ENCODE measurements around the gene TBC1D24. TPM values are rescaled to one million over a fixed set of nuclear protein-coding genes. Genes with fewer than 3 reads are reported as not detected.
"Not testable (repeated sequence)": the region's sequence is repeated elsewhere in the genome, so short reads cannot be mapped to it uniquely, and the experiment has no call there.

TBC1D24 gene
- 10.1 and 11.3 TPM in 2 replicates for total RNA-seq

DNA sequence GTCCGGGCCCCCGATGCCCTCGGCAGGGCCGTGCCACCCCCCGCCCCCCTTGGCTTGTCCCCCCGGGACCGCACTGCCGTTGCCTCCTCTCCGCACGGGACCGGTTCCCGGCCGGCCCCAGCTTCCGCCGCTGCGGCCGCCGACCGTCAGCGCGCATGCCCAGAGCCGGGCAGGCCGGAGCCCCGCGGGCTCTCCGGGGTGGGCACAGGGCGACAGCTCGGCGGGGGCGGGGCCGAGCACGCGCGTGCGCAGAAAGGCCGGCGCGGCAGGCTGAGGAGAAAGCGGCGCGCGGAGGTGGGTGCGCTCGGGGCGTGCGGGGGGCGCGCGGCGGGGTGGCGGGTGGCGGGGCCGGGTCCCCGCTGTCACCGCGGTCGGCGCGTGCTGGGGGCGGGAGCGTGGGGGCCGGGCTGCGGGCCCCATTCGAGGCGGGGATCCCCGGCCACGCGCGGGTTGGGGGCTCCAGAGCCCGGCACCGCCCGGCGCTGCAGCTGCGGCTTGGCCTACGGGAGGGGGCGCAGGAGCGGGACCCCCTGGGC lies at the start of gene TBC1D24:
TSS of gene TBC1D24 (plus strand) at position 251 of the 536 bp plus-strand sequence. CDS start 21,022 bp downstream, outside the sequence.
- intact Hi-C loops (cut with micrococcal nuclease): no loop called here

DNA sequence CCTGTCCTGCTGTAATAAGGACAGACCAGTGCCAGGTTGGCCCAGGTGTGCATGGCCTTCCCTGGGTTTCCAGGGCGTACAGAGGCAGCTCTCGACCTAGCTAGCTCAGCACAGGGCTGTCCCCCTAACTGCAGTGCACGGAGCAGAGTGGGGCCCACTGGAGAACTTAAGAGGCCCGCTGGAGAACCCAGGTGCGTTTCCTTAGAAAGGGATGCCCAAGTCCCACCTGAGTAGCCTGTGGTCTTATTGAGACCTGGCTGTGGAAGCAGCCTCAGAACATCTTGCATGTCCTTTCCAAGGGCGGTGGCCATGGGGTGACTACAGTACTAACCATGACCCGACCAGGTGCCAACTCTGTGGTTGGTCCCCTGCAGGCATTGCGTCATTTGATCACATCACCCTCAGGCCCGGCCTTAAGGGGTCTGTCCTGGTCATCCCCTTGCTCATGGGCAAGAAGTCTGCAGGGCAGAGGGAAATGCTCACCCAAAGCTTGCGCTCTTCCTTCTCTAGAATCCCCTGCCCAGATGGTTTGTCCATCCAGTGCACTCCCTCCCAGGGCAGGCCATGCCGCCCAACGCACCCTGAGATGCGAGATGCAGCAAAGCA lies 49.0 kb upstream of the TBC1D24 start:
- intact Hi-C loops (cut with micrococcal nuclease): loop anchor here (5.0 to 10.0 kb wide), 3 partner anchors 234 to 749 kb away; partner anchors contain the start of genes JPT2 and NHERF2

DNA sequence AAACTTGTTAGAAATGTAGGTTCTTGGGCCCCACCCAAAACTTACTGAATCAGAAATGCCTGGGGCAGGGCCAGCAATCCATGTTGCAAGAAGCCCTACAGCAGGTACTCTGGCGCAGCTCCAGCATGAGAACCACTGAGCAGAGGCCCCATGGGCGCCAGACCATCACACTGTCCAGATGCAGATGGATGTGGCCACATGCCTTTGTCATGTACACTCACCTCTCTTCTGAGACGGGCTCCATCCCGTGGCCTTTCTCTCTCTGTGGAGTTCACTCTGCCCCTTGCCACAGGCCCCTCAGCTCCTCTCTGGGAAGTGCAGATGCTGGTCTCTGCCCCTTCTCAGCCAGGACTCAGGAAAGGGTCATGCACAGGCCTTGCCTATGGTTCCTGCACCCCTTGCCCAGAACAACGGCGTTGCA lies 48.0 kb upstream of the TBC1D24 start:
- intact Hi-C loops (cut with micrococcal nuclease): loop anchor here (5.0 to 10.0 kb wide), 3 partner anchors 235 to 750 kb away; partner anchors contain the start of genes JPT2 and NHERF2

DNA sequence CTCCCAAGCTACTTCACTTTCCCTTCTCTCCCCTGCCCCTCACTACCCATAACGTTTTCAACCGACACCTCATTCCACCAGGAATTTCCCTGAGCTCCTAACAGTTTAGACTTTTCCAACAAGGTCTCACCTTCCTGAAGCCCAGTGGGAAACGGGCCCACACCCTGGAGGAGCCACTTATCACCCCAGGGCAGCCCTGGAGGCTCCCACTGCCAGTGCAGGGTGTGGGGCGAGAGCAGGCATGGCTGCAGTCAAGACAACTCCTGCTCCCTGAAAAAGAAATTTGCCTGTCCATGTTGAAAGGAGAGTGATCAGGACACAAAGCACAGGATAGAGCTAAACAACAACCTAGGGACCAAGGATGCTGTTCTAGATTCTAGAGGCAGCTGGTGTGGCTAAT lies 47.4 kb upstream of the TBC1D24 start:
- intact Hi-C loops (cut with micrococcal nuclease): loop anchor here (5.0 to 10.0 kb wide), 3 partner anchors 235 to 750 kb away; partner anchors contain the start of genes JPT2 and NHERF2

DNA sequence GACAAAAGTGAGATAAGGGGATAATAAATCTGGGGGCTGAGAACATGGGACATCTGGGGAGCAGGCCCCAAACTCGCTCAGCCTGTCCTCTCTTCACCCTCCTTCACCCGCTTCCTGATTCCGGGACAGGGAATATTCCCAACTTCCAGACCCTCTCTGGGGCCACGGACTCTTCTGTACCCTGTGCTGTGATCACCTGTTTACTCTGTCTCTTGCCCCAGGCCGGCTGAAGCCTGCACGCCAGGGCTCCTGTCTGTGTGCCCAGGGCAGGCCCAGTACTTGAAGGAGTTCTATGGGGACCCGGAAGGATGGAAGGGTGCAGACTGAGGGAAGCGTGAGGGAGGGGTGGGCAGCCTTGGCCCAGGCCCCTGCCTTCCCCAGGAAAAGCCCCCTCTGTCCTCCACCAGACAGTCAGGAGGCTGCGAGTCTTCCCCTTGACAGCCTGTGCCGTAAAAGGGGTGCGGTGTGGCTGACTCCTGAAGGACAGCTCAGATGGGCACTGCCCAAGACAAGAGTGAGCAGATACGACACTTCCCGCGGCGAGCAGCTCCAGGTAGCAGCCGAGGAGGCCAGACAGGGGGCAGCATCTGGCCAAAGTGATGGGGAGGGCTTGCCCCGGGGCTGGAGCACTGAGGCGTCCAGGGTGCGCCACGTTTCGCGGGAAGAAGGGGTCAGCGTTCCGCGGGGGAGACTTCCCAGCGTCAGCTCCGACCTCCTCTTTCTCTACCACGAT lies 46.7 kb upstream of the TBC1D24 start:
- intact Hi-C loops (cut with micrococcal nuclease): loop anchor here (2.0 to 10.0 kb wide), 5 partner anchors 159 to 751 kb away; partner anchors contain the start of genes JPT2, NHERF2, PGP and RNPS1

DNA sequence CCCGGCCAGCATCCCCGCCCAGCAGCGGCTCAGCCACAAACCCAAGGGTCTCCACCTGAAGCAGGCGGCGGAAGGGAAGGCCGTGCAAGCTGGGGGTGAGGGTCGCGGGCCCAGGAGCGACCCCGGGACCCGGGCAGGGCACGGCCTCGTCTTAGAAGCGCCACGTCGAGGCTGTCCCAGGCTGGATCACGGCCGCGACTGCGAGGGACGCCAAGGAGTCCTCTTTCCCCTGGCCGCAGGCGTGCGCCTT lies 46.2 kb upstream of the TBC1D24 start:
- intact Hi-C loops (cut with micrococcal nuclease): loop anchor here (1.0 to 10.0 kb wide), 10 partner anchors 32 to 751 kb away; partner anchors contain the start of genes ABCA3, ATP6V0C, E4F1 and JPT2

DNA sequence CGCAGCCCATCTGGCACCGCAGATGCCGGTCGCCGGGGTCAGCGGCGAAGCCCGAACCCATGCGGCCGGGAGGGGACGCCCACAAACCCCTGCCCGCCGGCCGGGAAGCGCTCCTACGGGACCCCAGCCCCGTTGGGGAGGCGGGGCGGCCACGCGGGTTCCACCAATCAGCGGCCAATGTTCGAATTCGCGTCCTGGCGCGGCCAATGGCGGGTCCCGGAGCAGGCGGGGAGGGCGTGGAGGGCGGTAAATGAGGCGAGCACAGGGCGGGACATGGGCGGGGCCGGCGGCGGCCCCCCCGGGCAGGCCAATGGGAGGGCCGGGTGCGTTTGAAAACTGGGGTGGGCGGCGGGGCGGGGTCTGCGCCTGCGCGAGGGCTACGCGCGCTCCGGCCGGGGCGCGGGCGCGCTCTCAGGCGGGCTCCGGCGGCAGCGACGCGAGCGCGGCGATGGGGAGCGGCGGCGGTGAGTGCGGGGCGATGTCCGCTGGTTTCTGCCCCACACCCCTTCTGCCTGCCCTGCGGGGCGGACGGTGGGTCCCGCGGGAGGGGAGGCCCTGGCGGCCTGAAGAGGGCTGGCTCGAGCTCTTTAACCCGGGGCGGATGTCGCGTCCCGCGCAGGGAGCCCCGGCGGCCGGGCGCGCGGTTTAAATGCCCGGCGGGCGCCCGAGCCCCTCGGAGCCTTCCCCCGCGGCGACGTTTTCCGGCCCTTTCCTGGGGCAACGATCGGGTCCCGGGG lies 45.7 kb upstream of the TBC1D24 start, which contains the start of gene CCNF:
TSS of gene CCNF (plus strand) at position 414 of the 737 bp plus-strand sequence. CDS start at position 449, 35 bp downstream.
- intact Hi-C loops (cut with micrococcal nuclease): loop anchor here (1.0 to 10.0 kb wide), 10 partner anchors 31 to 752 kb away; partner anchors contain the start of genes ABCA3, ATP6V0C, E4F1 and JPT2

DNA sequence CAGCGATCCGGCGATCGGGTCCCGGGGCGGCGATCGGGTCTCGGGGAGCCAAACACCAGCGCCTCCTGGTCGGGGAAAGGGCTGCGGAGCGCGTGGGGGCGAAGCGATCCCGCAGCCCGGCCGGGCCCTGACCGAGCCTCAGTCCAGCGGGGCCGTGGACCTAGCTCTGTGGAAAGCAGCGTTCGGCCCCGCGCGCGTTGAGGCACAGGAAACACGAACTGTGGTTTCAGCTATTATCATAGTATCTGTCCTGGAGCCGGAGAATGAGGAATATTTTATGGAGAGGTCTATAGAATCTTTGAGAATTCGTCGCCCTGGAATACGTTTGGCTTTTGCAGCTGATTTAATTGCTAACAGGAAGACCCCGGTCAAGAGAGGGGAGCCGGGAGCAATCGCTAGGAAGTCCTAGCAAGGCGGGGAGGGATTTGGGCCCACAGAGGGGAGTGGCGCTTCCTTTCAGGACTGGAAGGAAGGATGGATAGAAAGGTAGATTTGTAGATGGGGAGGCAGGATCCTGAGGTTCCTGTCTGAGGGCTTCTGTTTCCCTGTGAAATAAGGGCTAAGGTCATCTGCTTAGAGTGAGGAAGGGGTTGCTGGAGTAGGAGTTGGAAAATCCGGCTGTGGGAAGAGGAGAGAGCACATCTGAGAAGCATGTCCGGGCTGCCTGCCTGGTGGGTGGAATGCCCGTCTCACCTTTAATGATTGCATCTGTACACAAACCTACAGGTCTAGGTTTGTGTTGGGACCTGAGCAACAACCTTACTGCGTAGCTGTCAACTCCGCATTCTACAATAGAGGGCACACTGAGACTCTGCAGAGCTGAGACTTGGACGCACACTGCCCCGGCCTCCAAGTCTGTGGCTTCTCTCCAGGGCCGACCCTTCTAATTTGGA lies 44.9 kb upstream of the TBC1D24 start:
- intact Hi-C loops (cut with micrococcal nuclease): loop anchor here (1.0 to 10.0 kb wide), 11 partner anchors 30 to 753 kb away; partner anchors contain the start of genes ABCA3, ATP6V0C, E4F1 and JPT2

DNA sequence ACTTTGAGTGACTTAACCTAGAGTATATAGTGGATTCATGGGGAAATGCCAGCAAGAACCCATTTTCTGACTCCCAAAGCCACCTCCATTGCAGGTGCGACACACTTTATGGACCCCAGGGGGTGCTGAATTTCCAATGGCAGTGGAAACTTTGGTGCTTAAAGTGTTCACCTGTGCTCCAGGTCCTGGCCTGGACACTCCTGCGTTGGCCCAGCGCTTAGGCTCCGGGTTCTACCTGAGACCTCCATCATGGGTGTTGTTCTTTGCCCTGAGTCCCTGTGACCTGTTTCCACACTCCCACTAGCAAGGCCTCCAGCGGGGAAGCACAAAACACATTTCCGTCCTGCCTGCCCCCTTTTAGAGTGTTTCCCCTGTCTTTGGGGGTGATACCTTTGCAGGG lies 42.6 kb upstream of the TBC1D24 start:
- intact Hi-C loops (cut with micrococcal nuclease): no loop called here

DNA sequence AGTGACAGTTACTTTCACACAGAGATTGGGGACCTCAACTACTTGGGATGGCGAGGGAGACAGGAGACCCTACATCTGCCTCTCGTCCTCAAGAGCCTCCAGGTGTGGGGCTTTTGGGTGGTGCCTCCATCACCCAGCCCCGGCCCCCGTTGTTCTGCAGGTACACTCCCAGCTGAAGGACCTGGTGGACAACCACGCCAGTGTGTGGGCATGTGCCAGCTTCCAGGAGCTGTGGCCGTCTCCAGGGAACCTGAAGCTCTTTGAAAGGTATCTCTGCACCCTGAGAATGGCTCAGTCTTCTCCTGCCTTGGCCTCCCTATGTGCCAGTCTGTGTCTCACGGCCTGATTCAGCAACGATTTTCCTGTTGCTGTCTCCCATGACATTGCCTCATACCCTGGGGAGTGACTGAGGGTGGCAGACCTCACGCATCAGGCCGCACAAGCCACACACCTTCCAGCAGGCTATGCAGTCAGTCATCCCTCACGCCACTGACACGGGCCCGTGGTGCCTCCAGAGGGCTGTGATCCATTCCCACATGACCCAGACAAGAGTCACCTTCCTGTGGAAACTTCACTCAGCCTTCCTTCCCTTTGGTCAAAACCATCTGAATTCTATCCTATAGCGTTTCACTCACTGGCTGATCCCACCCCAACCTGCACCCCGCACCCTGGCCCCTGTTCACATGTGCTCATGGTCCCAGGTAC lies 42.0 kb upstream of the TBC1D24 start:
- intact Hi-C loops (cut with micrococcal nuclease): no loop called here

DNA sequence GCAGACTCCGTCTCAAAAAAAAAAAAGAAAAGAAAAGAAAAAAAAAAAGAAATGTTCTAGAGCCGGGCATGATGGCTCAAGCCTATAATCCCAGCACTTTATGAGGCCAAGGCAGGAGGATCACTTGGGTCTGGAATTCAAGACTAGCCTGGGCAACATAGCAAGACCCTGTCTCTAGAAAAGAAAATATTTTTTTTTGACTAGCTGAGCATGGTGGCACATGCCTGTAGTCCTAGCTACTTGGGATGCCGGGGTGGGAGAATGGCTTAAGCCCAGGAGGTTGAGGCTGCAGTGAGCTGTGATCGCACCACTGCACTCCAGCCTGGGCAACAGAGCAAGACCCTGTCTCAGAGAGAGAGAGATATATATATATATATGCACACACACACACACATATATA lies 39.7 kb upstream of the TBC1D24 start:
- intact Hi-C loops (cut with micrococcal nuclease): not testable (repeated sequence)

DNA sequence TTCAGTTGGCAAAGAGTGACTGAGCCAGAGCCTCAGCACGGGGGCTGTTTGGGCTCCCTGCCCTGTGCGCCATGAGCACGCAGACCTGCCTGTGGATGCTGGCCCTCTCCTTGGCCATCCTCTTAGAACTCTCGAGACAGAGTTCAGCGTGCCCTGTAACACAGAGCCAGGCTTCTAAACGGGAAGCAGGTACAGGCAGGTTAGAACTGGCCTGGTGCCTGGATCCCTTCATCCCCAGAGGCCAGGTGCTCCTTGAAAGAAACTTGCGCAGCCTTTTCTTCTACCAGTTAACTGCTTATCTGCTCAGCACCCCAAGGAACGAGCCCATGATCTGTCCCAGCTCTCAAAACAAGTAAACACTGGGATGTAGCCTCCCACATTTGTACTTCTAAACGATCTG lies 38.8 kb upstream of the TBC1D24 start:
- intact Hi-C loops (cut with micrococcal nuclease): no loop called here

DNA sequence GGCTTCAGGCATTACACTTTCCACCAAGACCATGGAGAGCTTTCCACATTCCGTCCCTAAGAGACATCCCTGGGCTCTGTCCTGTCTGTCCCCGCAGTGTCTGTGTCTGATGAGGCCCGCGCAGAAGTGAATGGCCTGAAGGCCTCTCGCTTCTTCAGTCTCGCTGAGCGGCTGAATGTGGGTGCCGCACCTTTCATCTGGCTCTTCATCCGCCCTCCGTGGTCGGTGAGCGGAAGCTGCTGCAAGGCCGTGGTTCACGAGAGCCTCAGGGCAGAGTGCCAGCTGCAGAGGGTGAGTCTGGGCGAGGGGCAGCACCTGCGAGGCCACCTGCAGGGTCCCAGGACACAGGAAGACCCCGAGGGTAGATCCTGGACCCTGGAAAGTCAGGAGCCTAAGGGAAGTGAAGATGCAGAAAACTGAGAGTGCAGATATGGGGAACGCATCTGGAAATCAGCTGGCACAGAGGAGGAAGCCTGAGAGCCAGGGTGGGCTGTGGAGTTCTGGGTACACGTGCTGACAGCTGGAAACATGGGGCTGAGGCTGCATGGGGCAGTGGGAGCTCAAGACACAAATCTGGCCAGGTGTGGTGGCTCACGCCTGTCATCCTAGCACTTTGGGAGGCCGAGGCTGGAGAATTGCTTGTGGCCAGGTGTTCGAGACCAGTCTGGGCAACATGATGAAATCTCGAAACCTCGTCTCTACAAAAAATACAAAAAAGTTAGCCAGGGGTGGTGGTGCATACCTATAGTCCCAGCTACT lies 37.7 kb upstream of the TBC1D24 start:
- intact Hi-C loops (cut with micrococcal nuclease): no loop called here

DNA sequence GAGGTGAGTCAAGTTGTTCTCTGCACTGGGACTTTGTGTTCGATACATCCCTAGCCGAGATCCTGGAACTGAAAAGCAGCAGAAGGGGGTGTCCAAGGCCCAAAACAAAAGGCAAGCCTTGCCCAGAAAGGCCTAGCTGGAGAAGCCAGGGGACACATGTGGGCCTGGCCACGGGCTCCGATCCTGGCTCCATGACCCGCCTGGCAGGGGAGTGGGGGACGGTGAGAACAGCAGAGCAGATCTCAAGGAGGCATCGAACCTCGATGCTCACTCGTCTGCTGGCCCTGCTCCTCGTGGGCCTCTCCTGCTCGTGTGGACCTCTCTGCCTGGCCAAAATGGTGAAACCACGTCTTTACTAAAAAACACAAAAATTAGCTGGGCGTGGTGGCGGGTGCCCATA lies 36.8 kb upstream of the TBC1D24 start:
- intact Hi-C loops (cut with micrococcal nuclease): no loop called here

DNA sequence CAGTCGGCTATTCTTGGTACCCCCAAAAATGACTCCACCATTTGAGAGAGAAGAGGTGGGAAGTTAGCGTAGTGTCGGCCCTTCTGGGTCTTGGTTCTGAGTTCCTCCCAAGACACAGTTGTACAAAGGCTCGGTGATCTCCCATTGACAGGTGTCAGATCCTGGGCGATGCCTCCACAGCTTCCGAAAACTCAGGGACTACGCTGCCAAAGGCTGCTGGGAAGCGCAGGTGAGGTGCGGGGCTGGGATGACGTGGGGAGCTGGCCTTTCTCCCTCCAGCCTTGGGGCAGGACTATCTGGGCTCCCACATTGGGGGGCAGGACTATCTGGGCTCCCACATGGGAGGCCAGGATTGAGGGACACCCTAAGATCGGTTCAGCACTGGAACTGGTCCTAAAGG lies 35.3 kb upstream of the TBC1D24 start:
- intact Hi-C loops (cut with micrococcal nuclease): no loop called here

DNA sequence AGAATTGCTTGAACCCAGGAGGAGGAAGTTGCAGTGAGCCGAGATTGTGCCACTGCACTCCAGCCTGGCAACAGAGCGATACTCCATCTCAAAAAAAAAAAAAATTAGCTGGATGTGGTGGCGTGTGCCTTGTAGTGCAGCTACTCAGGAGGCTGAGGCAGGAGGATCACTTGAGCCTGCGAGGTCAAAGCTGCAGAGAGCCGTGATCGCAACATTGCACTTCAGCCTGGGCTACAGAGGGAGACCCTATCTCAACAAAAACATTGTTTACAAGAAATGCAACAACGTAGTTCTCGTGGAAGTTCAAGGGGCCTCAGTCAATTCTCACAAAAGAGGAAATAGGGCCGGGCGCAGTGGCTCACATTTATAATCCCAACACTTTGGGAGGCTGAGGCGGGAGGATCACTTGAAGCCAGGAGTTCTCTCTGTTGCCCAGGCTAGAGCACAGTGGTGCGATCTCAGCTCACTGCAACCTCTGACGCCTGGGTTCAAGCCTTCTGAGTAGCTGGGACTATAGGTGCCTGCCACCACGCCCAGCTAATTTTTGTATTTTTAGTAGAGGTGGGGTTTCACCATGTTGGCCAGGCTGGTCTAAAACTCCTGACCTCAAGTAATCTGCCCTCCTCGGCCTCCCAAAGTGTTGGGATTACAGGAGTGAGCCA lies 33.7 kb upstream of the TBC1D24 start:
- intact Hi-C loops (cut with micrococcal nuclease): not testable (repeated sequence)

DNA sequence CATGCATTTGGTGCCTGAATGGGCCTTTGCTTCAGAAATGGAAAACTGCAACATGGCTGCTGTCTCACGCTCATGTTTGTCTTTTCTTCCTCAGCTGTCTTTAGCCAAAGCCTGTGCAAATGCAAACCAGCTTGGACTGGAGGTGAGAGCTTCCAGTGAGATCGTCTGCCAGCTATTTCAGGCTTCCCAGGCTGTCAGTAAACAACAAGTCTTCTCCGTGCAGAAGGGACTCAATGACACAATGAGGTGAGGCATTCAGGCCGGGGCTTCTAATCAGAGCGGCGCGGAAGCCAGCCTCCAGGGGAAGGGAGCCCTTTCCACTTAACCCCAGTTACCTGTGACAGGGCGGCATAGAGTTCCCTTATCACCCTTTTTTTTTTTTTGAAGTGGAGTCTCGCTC lies 31.4 kb upstream of the TBC1D24 start:
- intact Hi-C loops (cut with micrococcal nuclease): no loop called here

DNA sequence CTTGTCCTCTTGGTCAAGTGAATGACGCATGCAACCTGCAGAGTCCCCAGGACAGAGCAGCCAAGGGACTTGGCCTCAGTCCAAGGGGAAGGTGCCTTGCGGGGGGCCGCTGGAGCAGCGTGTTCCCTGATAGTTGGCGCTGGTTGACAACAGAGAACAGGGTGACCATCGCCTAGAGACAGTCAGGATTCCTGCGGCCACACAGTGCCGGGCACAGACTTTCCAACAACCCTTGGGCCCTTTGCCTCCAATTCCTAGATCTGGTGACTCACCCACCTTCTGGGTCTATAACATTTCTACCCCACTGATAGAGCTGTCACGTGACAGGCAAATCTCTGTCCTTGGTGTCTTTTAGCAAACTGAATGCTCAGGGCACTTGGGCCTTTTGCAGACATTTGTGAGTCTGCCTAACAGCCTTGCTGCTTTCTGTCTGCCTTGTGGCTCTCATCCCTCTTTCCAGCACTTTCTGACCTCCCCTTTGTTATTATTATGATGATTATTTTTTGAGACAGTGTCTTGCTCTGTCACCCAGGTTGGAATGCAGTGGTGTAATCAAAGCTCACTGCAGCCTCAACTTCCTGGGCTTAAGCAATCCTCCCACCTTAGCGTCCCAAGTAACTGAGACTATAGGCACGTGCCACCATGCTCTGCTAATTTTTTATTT lies 26.9 kb upstream of the TBC1D24 start:
- intact Hi-C loops (cut with micrococcal nuclease): no loop called here

All from T-helper 1 cell treated with Interleukin-12 subunit alpha and Interleukin-12 subunit beta and Interleukin-4 antibody, amounts not matched to agents 30 ng/mL and 1 ng/mL, for 36 hours (primary cell).